GM12878 (cell line): ENCODE data around the gene ATP10D. TPM values are rescaled to one million over a fixed set of nuclear protein-coding genes. Genes with fewer than 3 reads are reported as not detected.

Source experiments
- ATAC-seq: fragments of 200-7000 bp; cut with Tn5 transposase; 3 replicates; pipeline ENCODE4 v1.9.1; 2020; ENCODE audit warnings: mild to moderate bottlenecking, moderate library complexity
- BruUV-seq: library from RNA; stranded (reverse); fragments of 400-500 nt; replicated peaks from 2 replicates; lab custom pipeline; 2021; lab: Mats Ljungman, UMichigan
- CTCF ChIA-PET: fragments of 300-600 bp; sonication (Branson Sonifier 250); formaldehyde crosslinking; extraction: SDS; loops from one replicate; lab custom pipeline; 2021; ENCODE audit warnings: inconsistent platforms; lab: Yijun Ruan, JAX
- POLR2A ChIA-PET: fragments of 350-600 bp; formaldehyde crosslinking; extraction: SDS; loops from one replicate; lab custom pipeline; 2021; ENCODE audit warnings: inconsistent platforms; lab: Charles Lee
- RAD21 ChIA-PET: fragments of 300-600 bp; sonication (Branson Sonifier 250); formaldehyde crosslinking; loops from one replicate; lab custom pipeline; 2023; ENCODE audit warnings: antibody characterized with exemption; ENCODE audit not compliant: unreplicated experiment; lab: Charles Lee
- SMC1A ChIA-PET: fragments of 300-600 bp; sonication (Branson Sonifier 250); formaldehyde crosslinking; loops from one replicate; lab custom pipeline; 2023; ENCODE audit not compliant: unreplicated experiment, uncharacterized antibody; lab: Charles Lee
- DNase-seq: peaks from one replicate; pipeline ENCODE4 v3.0.0-alpha.2; 2011; ENCODE audit warnings: low read depth, low spot score
- FAIRE-seq: peaks from 3 replicates; lab custom pipeline; 2011; peaks lifted over from hg19 to GRCh38; lab: Jason Lieb, UNC
- H2AFZ ChIP-seq: 2 replicates; pipeline ENCODE4 v1.6.0; 2011; ENCODE audit warnings: low read depth, low read length, control low read depth; ENCODE audit not compliant: control insufficient read depth
- H3K27ac ChIP-seq: 2 replicates; pipeline ENCODE4 v1.5.1; 2011; ENCODE audit warnings: control low read depth; ENCODE audit not compliant: control insufficient read depth, insufficient read depth
- H3K27me3 ChIP-seq, 2 experiments: replicated peaks in 1 of 2; 2 replicates each; pipeline versions ENCODE4 v1.6.0 to v1.6.1; 2011; ENCODE audit warnings: low read length in 1 of 2; ENCODE audit not compliant: control insufficient read depth in 2 of 2, insufficient read depth in 2 of 2
- H3K36me3 ChIP-seq, 2 experiments: 2 replicates each; pipeline ENCODE4 v1.5.1; 2011; ENCODE audit warnings: low read length in 1 of 2; ENCODE audit not compliant: control insufficient read depth in 2 of 2, insufficient read depth in 2 of 2
- H3K4me1 ChIP-seq: 2 replicates; pipeline ENCODE4 v1.6.1; 2011; ENCODE audit warnings: mild to moderate bottlenecking, low read length, moderate library complexity, mixed read lengths; ENCODE audit not compliant: control insufficient read depth, insufficient read depth
- H3K4me2 ChIP-seq: 2 replicates; pipeline ENCODE4 v1.6.0; 2011; ENCODE audit warnings: control low read depth; ENCODE audit not compliant: control insufficient read depth, insufficient read depth
- H3K4me3 ChIP-seq: fragments of 200-600 bp; sonication (generic); 2 replicates; pipeline ENCODE4 v1.5.1; 2016
- H3K79me2 ChIP-seq: 2 replicates; pipeline ENCODE4 v1.6.0; 2011; ENCODE audit warnings: low read length; ENCODE audit not compliant: control insufficient read depth, insufficient read depth
- H3K9ac ChIP-seq: 2 replicates; pipeline ENCODE4 v1.8.0; 2011; ENCODE audit warnings: low read length, control low read depth, mixed read lengths; ENCODE audit not compliant: control insufficient read depth, insufficient read depth
- H3K9me3 ChIP-seq: replicated peaks from 3 replicates; pipeline ENCODE4 v1.5.1; 2011; ENCODE audit warnings: mild to moderate bottlenecking, low read length; ENCODE audit not compliant: control insufficient read depth, insufficient read depth
- H4K20me1 ChIP-seq: 2 replicates; pipeline ENCODE4 v1.6.0; 2011; ENCODE audit not compliant: control insufficient read depth, insufficient read depth
- BCL11A ChIP-seq: IDR thresholded peaks from 2 replicates; pipeline ENCODE4 v1.6.1; 2011; ENCODE audit warnings: low read depth, low read length
- CBX5 ChIP-seq: sonication (generic); IDR thresholded peaks from 2 replicates; pipeline ENCODE4 v1.6.1; 2016; ENCODE audit warnings: low read depth, moderate library complexity, mild to moderate bottlenecking, inconsistent platforms
- E4F1 ChIP-seq: fragments of 450-650 bp; IDR thresholded peaks from 2 replicates; pipeline ENCODE4 v1.6.1; 2018; ENCODE audit warnings: borderline replicate concordance, mild to moderate bottlenecking; ENCODE audit not compliant: partially characterized antibody
- GABPA ChIP-seq: IDR thresholded peaks from 2 replicates; pipeline ENCODE4 v1.6.1; 2014; ENCODE audit warnings: antibody characterized with exemption, low read depth, mild to moderate bottlenecking, inconsistent platforms
- HCFC1 ChIP-seq: fragments of 150-350 bp; IDR thresholded peaks from 2 replicates; pipeline ENCODE4 v1.6.1; 2014; ENCODE audit warnings: low read length
- IRF4 ChIP-seq: IDR thresholded peaks from 2 replicates; pipeline ENCODE4 v1.6.1; 2011; ENCODE audit warnings: low read depth, low read length
- PML ChIP-seq: IDR thresholded peaks from 2 replicates; pipeline ENCODE4 v1.6.1; 2012; ENCODE audit warnings: low read length, inconsistent platforms
- POU2F2 ChIP-seq: IDR thresholded peaks from 3 replicates; pipeline ENCODE4 v1.6.1; 2011; ENCODE audit warnings: low read depth, mild to moderate bottlenecking, low read length, borderline replicate concordance
- RCOR1 ChIP-seq: conservative IDR thresholded peaks from 2 replicates; pipeline ENCODE4 v1.6.1; 2012; ENCODE audit warnings: low read depth, low read length, improper control_type of control experiment
- SMAD1 ChIP-seq: fragments of 450-650 bp; IDR thresholded peaks from 2 replicates; pipeline ENCODE4 v1.6.1; 2018; ENCODE audit warnings: mild to moderate bottlenecking, low read depth; ENCODE audit not compliant: partially characterized antibody
- SUPT20H ChIP-seq: IDR thresholded peaks from 2 replicates; pipeline ENCODE4 v1.6.1; 2011; ENCODE audit warnings: low read depth, mild to moderate bottlenecking, low read length, moderate library complexity, borderline replicate concordance; ENCODE audit not compliant: control insufficient read depth
- TBL1XR1 ChIP-seq: IDR thresholded peaks from 2 replicates; pipeline ENCODE4 v1.6.1; 2012; ENCODE audit warnings: low read depth, low read length, improper control_type of control experiment
- ZBED1 ChIP-seq: IDR thresholded peaks from 2 replicates; pipeline ENCODE4 v1.6.1; 2016; ENCODE audit warnings: borderline replicate concordance
- WGBS: methylation state at CpG from one replicate; pipeline ENCODE4 v1.1.6; 2016; ENCODE audit warnings: low lambda C conversion rate; ENCODE audit not compliant: insufficient replicate concordance, insufficient coverage; ENCODE audit errors: missing lambda C conversion rate; 5-methylcytosine and 5-hydroxymethylcytosine counted together
- in situ Hi-C: fragments of 300-500 bp; cut with MboI; formaldehyde crosslinking; loops from 9 replicates; pipeline ENCODE4 v1.14.3; 2018; ENCODE audit warnings: mixed read lengths
- intact Hi-C: fragments of 100-400 bp; cut with micrococcal nuclease; formaldehyde crosslinking; loops from one replicate; pipeline ENCODE4 v1.14.2; 2022; ENCODE audit not compliant: unreplicated experiment
- polyA plus RNA-seq, 11 experiments: library from polyadenylated mRNA; depleted of rRNA in 4 of 11; unstranded in 6 of 11; stranded (reverse) in 5 of 11; fragments of >200 nt; fragmentation: Nextera tagmentation in 4 of 11; fragmentation: Illumina TruSeq in 1 of 11; extraction: Ambion mirVana in 4 of 11; extraction: Trizol in 1 of 11; gene quantifications; 1 replicate in 1 of 11; 2 replicates in 10 of 11; pipeline versions ENCODE4 v1.2.1 to v1.2.3, GENCODE V29; 2011 to 2016; ENCODE audit warnings: inconsistent platforms in 2 of 11, missing spikeins in 2 of 11, low read depth in 1 of 11
- total RNA-seq, 4 experiments: library from RNA; depleted of rRNA in 3 of 4; stranded (reverse); fragments of >200 nt in 3 of 4; fragmentation: Illumina TruSeq in 1 of 4; extraction: Trizol in 1 of 4; gene quantifications; 2 replicates each; pipeline versions ENCODE4 v1.2.1 to v1.2.3, GENCODE V29; 2013 to 2021
- TF ChIP-seq, protein P1 (sequence below): IDR thresholded peaks from 2 replicates; pipeline ENCODE4 v1.6.1; 2012; ENCODE audit warnings: low read depth, low read length, improper control_type of control experiment
- TF ChIP-seq, protein P2 (sequence below): IDR thresholded peaks from 2 replicates; pipeline ENCODE4 v1.6.1; 2011; ENCODE audit warnings: borderline replicate concordance, low read depth, mild to moderate bottlenecking, moderate library complexity, mixed read lengths, low read length; ENCODE audit not compliant: insufficient read depth; ENCODE audit errors: extremely low read length

ATP10D gene
- total and polyA plus RNA-seq, 10 of the 15 experiments (the other 5 are each of a cell fraction or from before 2014, with no cell fraction given), result 10.2 to 50.3 (median 19.1) TPM

GRCh38 chr4:47639531-47639930 is 154.5 kb downstream of the ATP10D start:
- ChIA-PET POLR2A (no interaction called here), CTCF (no interaction called here)

More at GRCh38 chr4:47639531-47639930, 154.5 kb downstream of the ATP10D start:
- Histone ChIP-seq H3K36me3 (no peaks in the 10 kb centered on the region), H3K79me2 (no peaks in the 10 kb centered on the region), H4K20me1 (no peaks in the 10 kb centered on the region), H3K9me3 (no peaks in the 10 kb centered on the region; the same call in 2 of the 3 replicates), H3K9ac (no peak overlapping the region), H3K4me2 (no peak overlapping the region), H3K27ac (no peak overlapping the region), H2AFZ (no peak overlapping the region), H3K27me3 (no peaks in the 10 kb centered on the region), H3K4me3 (no peak overlapping the region), H3K4me1 (no peaks in the 10 kb centered on the region)
- TF ChIP-seq, protein P1, sequence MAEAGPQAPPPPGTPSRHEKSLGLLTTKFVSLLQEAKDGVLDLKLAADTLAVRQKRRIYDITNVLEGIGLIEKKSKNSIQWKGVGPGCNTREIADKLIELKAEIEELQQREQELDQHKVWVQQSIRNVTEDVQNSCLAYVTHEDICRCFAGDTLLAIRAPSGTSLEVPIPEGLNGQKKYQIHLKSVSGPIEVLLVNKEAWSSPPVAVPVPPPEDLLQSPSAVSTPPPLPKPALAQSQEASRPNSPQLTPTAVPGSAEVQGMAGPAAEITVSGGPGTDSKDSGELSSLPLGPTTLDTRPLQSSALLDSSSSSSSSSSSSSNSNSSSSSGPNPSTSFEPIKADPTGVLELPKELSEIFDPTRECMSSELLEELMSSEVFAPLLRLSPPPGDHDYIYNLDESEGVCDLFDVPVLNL, result no peak
- no peak for TF ChIP-seq HCFC1
- TF ChIP-seq TBL1XR1, result no peak
- TF ChIP-seq, protein P2, sequence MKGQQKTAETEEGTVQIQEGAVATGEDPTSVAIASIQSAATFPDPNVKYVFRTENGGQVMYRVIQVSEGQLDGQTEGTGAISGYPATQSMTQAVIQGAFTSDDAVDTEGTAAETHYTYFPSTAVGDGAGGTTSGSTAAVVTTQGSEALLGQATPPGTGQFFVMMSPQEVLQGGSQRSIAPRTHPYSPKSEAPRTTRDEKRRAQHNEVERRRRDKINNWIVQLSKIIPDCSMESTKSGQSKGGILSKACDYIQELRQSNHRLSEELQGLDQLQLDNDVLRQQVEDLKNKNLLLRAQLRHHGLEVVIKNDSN, result no peak
- no peak for TF ChIP-seq CBX5
- no peak for TF ChIP-seq E4F1
- no peak for TF ChIP-seq SUPT20H
- TF ChIP-seq BCL11A, result no peak
- no peak for TF ChIP-seq SMAD1
- no peak for TF ChIP-seq ZBED1
- TF ChIP-seq IRF4, result no peak
- no peak for TF ChIP-seq PML
- no peak for TF ChIP-seq RCOR1
- no peak for TF ChIP-seq GABPA
- TF ChIP-seq POU2F2, result no peak
- in situ Hi-C loops, result no loop called here
- RAD21 ChIA-PET, result interaction anchor here (1.3 kb wide), 1 partner anchor 12 kb away, joined by 3 read pairs; no protein-coding TSS in a partner anchor
- ATAC-seq, result no peak
- WGBS, result 29% methylated on average over 3 of the region's 3 CpGs
- DNase-seq, result no peak
- BruUV-seq, result no TSS peak
- SMC1A ChIA-PET, result no interaction called here
- FAIRE-seq, result no peak
- intact Hi-C loops, result no loop called here
